A549 (cell line): ENCODE measurements around the gene CCDC190. TPM values are rescaled to one million over a fixed set of nuclear protein-coding genes. Genes with fewer than 3 reads are reported as not detected.

Experiments
- ATAC-seq, 2 experiments: fragments of 200-7000 bp in 1 of 2; fragments of >200 bp in 1 of 2; cut with Nextera tagmentation in 1 of 2; cut with Tn5 transposase in 1 of 2; 3 replicates each; pipeline versions ENCODE4 v1.8.0 to v1.9.1; 2018 to 2020; ENCODE audit warnings: mild to moderate bottlenecking in 1 of 2, moderate library complexity in 1 of 2
- CTCF ChIA-PET: fragments of 300-600 bp; sonication (Branson Sonifier 250); formaldehyde crosslinking; extraction: SDS; loops from one replicate; lab custom pipeline; 2021; ENCODE audit warnings: antibody characterized with exemption, inconsistent platforms; lab: Yijun Ruan, JAX
- POLR2A ChIA-PET: fragments of 350-600 bp; formaldehyde crosslinking; extraction: SDS; loops from one replicate; lab custom pipeline; 2021; ENCODE audit warnings: antibody characterized with exemption, inconsistent platforms; lab: Yijun Ruan, JAX
- DNase-seq, 2 experiments: peaks; one replicate each; pipeline versions ENCODE4 v3.0.0 to v3.0.0-alpha.2; 2011 to 2016; ENCODE audit warnings: low read depth in 1 of 2, low spot score in 1 of 2
- FAIRE-seq: peaks from 2 replicates; lab custom pipeline; 2011; peaks lifted over from hg19 to GRCh38; lab: Jason Lieb, UNC
- H3K27ac ChIP-seq, 2 experiments: fragments of >200 bp; sonication (Bioruptor Twin); formaldehyde crosslinking; 3 replicates each; pipeline ENCODE4 v1.5.1; 2016 to 2017
- H3K4me1 ChIP-seq: fragments of >200 bp; sonication (Bioruptor Twin); formaldehyde crosslinking; 3 replicates; pipeline ENCODE4 v1.6.1; 2016
- H3K4me2 ChIP-seq: fragments of >200 bp; sonication (Bioruptor Twin); formaldehyde crosslinking; 3 replicates; pipeline ENCODE4 v1.6.1; 2016
- H3K4me3 ChIP-seq: fragments of >200 bp; sonication (Bioruptor Twin); formaldehyde crosslinking; 3 replicates; pipeline ENCODE4 v1.5.1; 2016
- H3K9me3 ChIP-seq: fragments of >200 bp; sonication (Bioruptor Twin); formaldehyde crosslinking; 3 replicates; pipeline ENCODE4 v1.6.1; 2016
- BHLHE40 ChIP-seq: IDR thresholded peaks from 2 replicates; pipeline ENCODE4 v1.6.1; 2012; ENCODE audit warnings: low read depth, low read length, inconsistent platforms
- CBX2 ChIP-seq: fragments of 200-600 bp; sonication (generic); IDR thresholded peaks from 2 replicates; pipeline ENCODE4 v1.6.1; 2016; ENCODE audit warnings: low read depth, mild to moderate bottlenecking, borderline replicate concordance
- CBX8 ChIP-seq: fragments of 200-600 bp; sonication (generic); IDR thresholded peaks from 2 replicates; pipeline ENCODE4 v1.6.1; 2016
- CEBPB ChIP-seq, 2 experiments: fragments of >200 bp in 1 of 2; sonication (Bioruptor Twin) in 1 of 2; formaldehyde crosslinking in 1 of 2; IDR thresholded peaks; 2 replicates each; pipeline ENCODE4 v1.6.1; 2012 to 2016
- EHF ChIP-seq: fragments of 250-450 bp; sonication (Bioruptor Pico); IDR thresholded peaks from 2 replicates; pipeline ENCODE4 v1.5.0; 2020; ENCODE audit warnings: mild to moderate bottlenecking
- ESRRA ChIP-seq: fragments of 150-350 bp; IDR thresholded peaks from 2 replicates; pipeline ENCODE4 v1.6.1; 2014; ENCODE audit warnings: mild to moderate bottlenecking, low read length, borderline replicate concordance
- FOSL2 ChIP-seq, 2 experiments: fragments of 450-650 bp in 1 of 2; fragments of >200 bp in 1 of 2; sonication (Bioruptor Twin) in 1 of 2; formaldehyde crosslinking; IDR thresholded peaks; 2 replicates each; pipeline versions ENCODE4 v1.5.0 to v1.6.1; 2016 to 2020; ENCODE audit warnings: mild to moderate bottlenecking in 1 of 2, moderate library complexity in 1 of 2
- HEYL ChIP-seq: fragments of 250-450 bp; sonication (Bioruptor Pico); IDR thresholded peaks from 2 replicates; pipeline ENCODE4 v1.8.0; 2021; ENCODE audit warnings: mild to moderate bottlenecking, moderate library complexity
- HOXB13 ChIP-seq: fragments of 250-450 bp; sonication (Bioruptor Pico); IDR thresholded peaks from 2 replicates; pipeline ENCODE4 v1.5.0; 2020; ENCODE audit warnings: low read depth, mild to moderate bottlenecking, moderate library complexity
- HOXB5 ChIP-seq: fragments of 250-450 bp; sonication (Bioruptor Pico); IDR thresholded peaks from 2 replicates; pipeline ENCODE4 v1.5.0; 2020; ENCODE audit warnings: mild to moderate bottlenecking, moderate library complexity
- JUNB ChIP-seq: fragments of >200 bp; sonication (Bioruptor Twin); formaldehyde crosslinking; IDR thresholded peaks from 2 replicates; pipeline ENCODE4 v1.6.1; 2016
- KDM1A ChIP-seq: fragments of 200-600 bp; sonication (generic); IDR thresholded peaks from 2 replicates; pipeline ENCODE4 v1.6.1; 2016; ENCODE audit warnings: low read depth, mild to moderate bottlenecking
- MAZ ChIP-seq: fragments of 150-350 bp; IDR thresholded peaks from 2 replicates; pipeline ENCODE4 v1.6.1; 2014; ENCODE audit warnings: antibody characterized with exemption, low read depth, low read length, borderline replicate concordance
- NFE2L2 ChIP-seq: fragments of 150-350 bp; conservative IDR thresholded peaks from 2 replicates; pipeline ENCODE4 v1.6.1; 2014; ENCODE audit warnings: low read length
- NR3C1 ChIP-seq: fragments of >200 bp; sonication (Bioruptor Twin); formaldehyde crosslinking; IDR thresholded peaks from 3 replicates; pipeline ENCODE4 v1.6.1; 2017
- PHF8 ChIP-seq: fragments of 200-600 bp; sonication (generic); IDR thresholded peaks from 2 replicates; pipeline ENCODE4 v1.6.1; 2016; ENCODE audit warnings: low read depth, mild to moderate bottlenecking, antibody characterized with exemption, moderate library complexity, borderline replicate concordance
- POLR2A ChIP-seq: IDR thresholded peaks from 2 replicates; pipeline ENCODE4 v1.6.1; 2012; ENCODE audit warnings: mild to moderate bottlenecking, low read length
- RCOR1 ChIP-seq: fragments of 150-350 bp; IDR thresholded peaks from 2 replicates; pipeline ENCODE4 v1.6.1; 2014; ENCODE audit warnings: antibody characterized with exemption, low read length, low read depth
- RFX5 ChIP-seq: fragments of 450-650 bp; IDR thresholded peaks from 2 replicates; pipeline ENCODE4 v1.7.1; 2014; ENCODE audit warnings: antibody characterized with exemption, mild to moderate bottlenecking, moderate library complexity
- RNF2 ChIP-seq: fragments of 200-600 bp; sonication (generic); IDR thresholded peaks from 2 replicates; pipeline ENCODE4 v1.6.1; 2016; ENCODE audit warnings: low read depth, mild to moderate bottlenecking, antibody characterized with exemption, moderate library complexity, borderline replicate concordance
- TP53 ChIP-seq: fragments of 250-450 bp; sonication (Bioruptor Pico); IDR thresholded peaks from 2 replicates; pipeline ENCODE4 v1.5.0; 2021; ENCODE audit warnings: mild to moderate bottlenecking, moderate library complexity
- ZNF302 ChIP-seq: fragments of 250-450 bp; sonication (Bioruptor Pico); IDR thresholded peaks from 2 replicates; pipeline ENCODE4 v1.9.0; 2021; ENCODE audit warnings: inconsistent platforms, mild to moderate bottlenecking, moderate library complexity
- ZSCAN20 ChIP-seq: fragments of 250-450 bp; sonication (Bioruptor Pico); IDR thresholded peaks from 2 replicates; pipeline ENCODE4 v1.8.0; 2022; ENCODE audit warnings: mild to moderate bottlenecking, moderate library complexity
- WGBS: methylation state at CpG from one replicate; pipeline ENCODE4 v1.1.6; 2017; ENCODE audit errors: missing lambda C conversion rate; 5-methylcytosine and 5-hydroxymethylcytosine counted together
- polyA plus RNA-seq, 4 experiments: library from polyadenylated mRNA; depleted of rRNA in 3 of 4; stranded (reverse); fragments of >200 nt; fragmentation: RNase III in 1 of 4; extraction: RNeasy Plus Mini Kit Qiagen cat#74134 plus additional on column Dnase treatment in 1 of 4; gene quantifications; 2 replicates in 3 of 4; 3 replicates in 1 of 4; pipeline ENCODE4 v1.2.3, GENCODE V29; 2011 to 2017
- TF ChIP-seq, protein P1 (sequence below): fragments of 250-450 bp; sonication (Bioruptor Pico); IDR thresholded peaks from 2 replicates; pipeline ENCODE4 v1.5.0; 2021; ENCODE audit warnings: mild to moderate bottlenecking, moderate library complexity, borderline replicate concordance
- TF ChIP-seq, protein P2 (sequence below): fragments of 450-650 bp; IDR thresholded peaks from 2 replicates; pipeline ENCODE4 v1.6.1; 2014; ENCODE audit warnings: antibody characterized with exemption
- TF ChIP-seq, protein P3 (sequence below): fragments of >200 bp; sonication (Bioruptor Twin); formaldehyde crosslinking; IDR thresholded peaks from 3 replicates; pipeline ENCODE4 v1.6.1; 2016

CCDC190 gene
- polyA plus RNA-seq, 2 of the 4 experiments (the other 2 are of a cell fraction), result not detected

DNA sequence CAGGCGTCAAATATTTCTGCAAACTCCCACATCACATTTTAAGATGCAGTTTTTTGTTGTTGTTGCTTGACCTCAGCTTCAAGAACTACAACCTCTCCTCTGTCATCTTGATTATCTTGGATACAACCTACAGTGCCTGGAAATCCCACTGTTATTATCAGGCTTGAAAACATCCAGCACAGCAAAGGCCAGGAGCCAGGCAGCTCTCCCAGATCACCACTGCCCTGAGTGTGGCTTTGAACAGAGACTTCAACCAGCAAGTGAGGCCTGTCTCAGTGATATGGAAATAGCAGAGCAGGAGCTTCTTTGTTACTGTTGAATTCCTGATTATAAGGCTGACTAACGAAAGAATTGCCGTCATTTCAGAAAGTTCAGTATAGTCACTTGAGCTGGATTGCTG is 28.5 kb downstream of the CCDC190 start:
- Histone ChIP-seq H3K4me3 (no peak overlapping the region), H3K9me3 (no peaks in the 10 kb centered on the region), H3K27ac (no peak overlapping the region), H3K4me2 (no peak overlapping the region), H3K4me1 (no peaks in the 10 kb centered on the region)
- FAIRE-seq (no peak), ATAC-seq (no peak), DNase-seq (no peak)
- CTCF ChIA-PET, result interaction anchor here (1.1 kb wide), 1 partner anchor 9 kb away, joined by 3 read pairs; no protein-coding TSS in a partner anchor
- WGBS, result 85% methylated on average over 3 of the region's 3 CpGs
- POLR2A ChIA-PET, result no interaction called here
- no peak for TF ChIP-seq KDM1A

DNA sequence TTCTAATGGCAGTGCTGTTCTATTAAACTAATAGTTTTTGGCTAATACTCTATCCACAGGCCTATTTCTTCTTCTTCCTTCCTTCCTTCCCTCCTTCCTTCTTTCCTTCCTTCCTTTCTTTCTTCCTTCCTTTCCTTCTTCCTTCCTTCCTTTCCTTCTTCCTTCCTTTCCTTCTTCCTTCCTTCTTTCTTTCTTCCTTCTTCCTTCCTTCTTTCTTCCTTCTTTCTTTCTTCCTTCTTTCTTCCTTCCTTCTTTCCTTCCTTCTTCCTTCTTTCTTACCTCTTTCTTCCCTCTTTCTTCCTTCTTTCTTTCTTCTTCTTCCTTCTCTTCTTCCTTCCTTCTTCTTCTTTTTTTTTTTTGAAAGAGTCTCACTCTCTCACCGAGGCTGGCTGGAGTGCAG is 31.7 kb downstream of the CCDC190 start:
- ATAC-seq (no peak), DNase-seq (no peak), FAIRE-seq (no peak)
- Histone ChIP-seq H3K4me1 (no peaks in the 10 kb centered on the region), H3K4me2 (no peak overlapping the region), H3K4me3 (no peak overlapping the region), H3K9me3 (no peaks in the 10 kb centered on the region), H3K27ac (no peak overlapping the region)
- WGBS, result 8% methylated on average over 1 of the region's 1 CpG
- ChIA-PET CTCF (no interaction called here), POLR2A (no interaction called here)
- TF ChIP-seq RCOR1 (no peak), ZNF302 (CRISPR knock-in tag) (no peak), PHF8 (no peak), RNF2 (no peak), CEBPB (IDR thresholded peaks at IDR 0.05) (no peak), ESRRA (no peak), TP53 (no peak), NR3C1 (no peak), JUNB (no peak), HOXB5 (CRISPR knock-in tag) (no peak), BHLHE40 (no peak), POLR2A (no peak), HOXB13 (no peak)
- TF ChIP-seq, protein P1, sequence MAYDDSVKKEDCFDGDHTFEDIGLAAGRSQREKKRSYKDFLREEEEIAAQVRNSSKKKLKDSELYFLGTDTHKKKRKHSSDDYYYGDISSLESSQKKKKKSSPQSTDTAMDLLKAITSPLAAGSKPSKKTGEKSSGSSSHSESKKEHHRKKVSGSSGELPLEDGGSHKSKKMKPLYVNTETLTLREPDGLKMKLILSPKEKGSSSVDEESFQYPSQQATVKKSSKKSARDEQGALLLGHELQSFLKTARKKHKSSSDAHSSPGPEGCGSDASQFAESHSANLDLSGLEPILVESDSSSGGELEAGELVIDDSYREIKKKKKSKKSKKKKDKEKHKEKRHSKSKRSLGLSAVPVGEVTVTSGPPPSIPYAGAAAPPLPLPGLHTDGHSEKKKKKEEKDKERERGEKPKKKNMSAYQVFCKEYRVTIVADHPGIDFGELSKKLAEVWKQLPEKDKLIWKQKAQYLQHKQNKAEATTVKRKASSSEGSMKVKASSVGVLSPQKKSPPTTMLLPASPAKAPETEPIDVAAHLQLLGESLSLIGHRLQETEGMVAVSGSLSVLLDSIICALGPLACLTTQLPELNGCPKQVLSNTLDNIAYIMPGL (CRISPR knock-in tag), result no peak
- TF ChIP-seq, protein P2, sequence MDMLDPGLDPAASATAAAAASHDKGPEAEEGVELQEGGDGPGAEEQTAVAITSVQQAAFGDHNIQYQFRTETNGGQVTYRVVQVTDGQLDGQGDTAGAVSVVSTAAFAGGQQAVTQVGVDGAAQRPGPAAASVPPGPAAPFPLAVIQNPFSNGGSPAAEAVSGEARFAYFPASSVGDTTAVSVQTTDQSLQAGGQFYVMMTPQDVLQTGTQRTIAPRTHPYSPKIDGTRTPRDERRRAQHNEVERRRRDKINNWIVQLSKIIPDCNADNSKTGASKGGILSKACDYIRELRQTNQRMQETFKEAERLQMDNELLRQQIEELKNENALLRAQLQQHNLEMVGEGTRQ, result no peak

DNA sequence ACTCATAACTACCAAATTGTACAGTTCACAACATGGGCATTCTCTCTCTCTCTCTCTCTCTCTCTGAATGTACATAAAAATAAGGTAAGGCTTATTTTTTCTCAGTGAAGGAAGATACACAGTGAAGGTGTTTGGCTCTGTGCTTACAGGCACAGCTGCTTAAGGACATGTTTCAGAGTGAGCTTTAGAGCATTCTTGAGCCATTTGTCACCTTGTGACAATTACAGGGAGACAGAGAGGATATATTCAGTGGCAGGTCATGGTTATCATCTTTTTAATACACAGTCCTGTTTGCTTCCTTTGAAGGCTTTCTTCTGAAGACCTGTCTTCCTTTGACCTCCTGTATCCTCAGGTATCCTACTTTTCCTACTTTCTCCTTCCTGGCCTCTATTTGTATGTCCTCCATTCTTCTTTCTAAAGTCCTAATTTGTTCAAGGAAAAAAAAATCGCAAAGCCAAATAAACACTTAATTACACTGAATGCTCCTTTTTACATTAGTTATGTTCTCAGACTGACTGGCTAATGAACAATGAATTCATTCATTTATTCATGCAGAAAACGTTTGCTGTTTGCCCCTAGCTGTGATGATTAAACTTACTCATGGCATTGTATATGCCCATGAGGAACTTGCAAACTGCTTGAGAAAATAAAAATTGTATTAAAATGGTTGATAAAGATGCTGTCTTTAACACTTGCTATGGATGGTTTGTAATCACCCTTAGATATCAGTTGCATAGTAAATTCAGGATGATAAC is 37.0 kb downstream of the CCDC190 start:
- TF ChIP-seq MAZ (no peak), NR3C1 (no peak), FOSL2 (IDR thresholded peaks at IDR 0.05) (no peak), FOSL2 (CRISPR knock-in tag; IDR thresholded peaks at IDR 0.05) (no peak), CBX8 (no peak), HEYL (CRISPR knock-in tag) (no peak), RFX5 (no peak), EHF (no peak), ZSCAN20 (CRISPR knock-in tag) (no peak), TP53 (no peak), ZNF302 (CRISPR knock-in tag) (no peak), BHLHE40 (no peak), NFE2L2 (no peak), CBX2 (no peak)
- TF ChIP-seq, protein P3, sequence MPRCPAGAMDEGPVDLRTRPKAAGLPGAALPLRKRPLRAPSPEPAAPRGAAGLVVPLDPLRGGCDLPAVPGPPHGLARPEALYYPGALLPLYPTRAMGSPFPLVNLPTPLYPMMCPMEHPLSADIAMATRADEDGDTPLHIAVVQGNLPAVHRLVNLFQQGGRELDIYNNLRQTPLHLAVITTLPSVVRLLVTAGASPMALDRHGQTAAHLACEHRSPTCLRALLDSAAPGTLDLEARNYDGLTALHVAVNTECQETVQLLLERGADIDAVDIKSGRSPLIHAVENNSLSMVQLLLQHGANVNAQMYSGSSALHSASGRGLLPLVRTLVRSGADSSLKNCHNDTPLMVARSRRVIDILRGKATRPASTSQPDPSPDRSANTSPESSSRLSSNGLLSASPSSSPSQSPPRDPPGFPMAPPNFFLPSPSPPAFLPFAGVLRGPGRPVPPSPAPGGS, result no peak
- ATAC-seq, result no peak; a peak in 1 of 6 replicates
- 9% methylated on average over 2 of the region's 2 CpGs for WGBS
- FAIRE-seq, result no peak
- Histone ChIP-seq H3K4me3 (no peak overlapping the region), H3K4me2 (no peak overlapping the region), H3K9me3 (no peaks in the 10 kb centered on the region), H3K4me1 (no peaks in the 10 kb centered on the region), H3K27ac (no peak overlapping the region)
- ChIA-PET CTCF (interaction anchor here (1.4 kb wide), 1 partner anchor 9 kb away, joined by 3 read pairs; no protein-coding TSS in a partner anchor), POLR2A (no interaction called here)
- DNase-seq, result no peak
